Right lobe of liver (tissue), 4 donors: ENCODE results near the gene EARS2.

Source experiments
- POLR2A ChIP-seq: fragments of 450-650 bp; IDR thresholded peaks from one replicate; pipeline ENCODE4 v1.6.1; 2017; ENCODE audit warnings: antibody characterized with exemption, mild to moderate bottlenecking
- TF ChIP-seq, protein P1 (sequence below), 4 donors: fragments of 200-600 bp in 3 of 4; fragments of 450-650 bp in 1 of 4; IDR thresholded peaks; one replicate each; pipeline versions ENCODE4 v1.5.1 to v1.8.0; 2016 to 2022; ENCODE audit warnings: antibody characterized with exemption in 4 of 4, mild to moderate bottlenecking in 2 of 4
- donor health status: DM: no; HTN: no; CAD: no.
- donor health status: DM: no; HTN: no; CAD: no.
- donor health status: DM: no; HTN: yes; CAD: no.

GRCh38 chr16:23482778-23483177 lies 74.4 kb downstream of the EARS2 start:
- TF ChIP-seq, protein P1, sequence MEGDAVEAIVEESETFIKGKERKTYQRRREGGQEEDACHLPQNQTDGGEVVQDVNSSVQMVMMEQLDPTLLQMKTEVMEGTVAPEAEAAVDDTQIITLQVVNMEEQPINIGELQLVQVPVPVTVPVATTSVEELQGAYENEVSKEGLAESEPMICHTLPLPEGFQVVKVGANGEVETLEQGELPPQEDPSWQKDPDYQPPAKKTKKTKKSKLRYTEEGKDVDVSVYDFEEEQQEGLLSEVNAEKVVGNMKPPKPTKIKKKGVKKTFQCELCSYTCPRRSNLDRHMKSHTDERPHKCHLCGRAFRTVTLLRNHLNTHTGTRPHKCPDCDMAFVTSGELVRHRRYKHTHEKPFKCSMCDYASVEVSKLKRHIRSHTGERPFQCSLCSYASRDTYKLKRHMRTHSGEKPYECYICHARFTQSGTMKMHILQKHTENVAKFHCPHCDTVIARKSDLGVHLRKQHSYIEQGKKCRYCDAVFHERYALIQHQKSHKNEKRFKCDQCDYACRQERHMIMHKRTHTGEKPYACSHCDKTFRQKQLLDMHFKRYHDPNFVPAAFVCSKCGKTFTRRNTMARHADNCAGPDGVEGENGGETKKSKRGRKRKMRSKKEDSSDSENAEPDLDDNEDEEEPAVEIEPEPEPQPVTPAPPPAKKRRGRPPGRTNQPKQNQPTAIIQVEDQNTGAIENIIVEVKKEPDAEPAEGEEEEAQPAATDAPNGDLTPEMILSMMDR (IDR thresholded peaks at IDR 0.05): no peak
- no peak for TF ChIP-seq POLR2A
